Measurements from ENCODE around the gene GPBAR1. TPM values are rescaled to one million over a fixed set of nuclear protein-coding genes. Genes with fewer than 3 reads are reported as not detected.
"Not testable (repeated sequence)": the region's sequence is repeated elsewhere in the genome, so short reads cannot be mapped to it uniquely, and the experiment has no call there.

GPBAR1 gene
- total RNA-seq, 1 donor from 2014 or later: 8.1 TPM

- H3K36me3 ChIP-seq: no peaks in the 10 kb centered on the region
- TF ChIP-seq CTCF (IDR thresholded peaks at IDR 0.05) (no peak), POLR2A (IDR thresholded peaks at IDR 0.05) (no peak), POLR2AphosphoS5 (IDR thresholded peaks at IDR 0.05; ENCODE audit: insufficient read depth in 1 of 2, low read depth in 1 of 2) (no peak)
- no peak overlapping the region for H3K27ac ChIP-seq
- H3K9me3 ChIP-seq: no peaks in the 10 kb centered on the region
- H3K4me1 ChIP-seq: no peaks in the 10 kb centered on the region
- no peaks in the 10 kb centered on the region for H3K27me3 ChIP-seq
- DNase-seq (ENCODE audit: extremely low spot score in 2 of 2): no peak
- intact Hi-C loops (cut with DNase I): no loop called here
- no peak overlapping the region for H3K4me3 ChIP-seq
These were observed 45.5 kb downstream of the GPBAR1 start for GRCh38 chr2:218306184-218306920.

GRCh38 chr2:218307415-218308090 is 46.7 kb downstream of the GPBAR1 start:
- H3K36me3 ChIP-seq: no peaks in the 10 kb centered on the region
- no peaks in the 10 kb centered on the region for H3K4me1 ChIP-seq
- no peak overlapping the region for H3K27ac ChIP-seq
- intact Hi-C loops (cut with DNase I): no loop called here
- no peak overlapping the region for H3K4me3 ChIP-seq
- H3K9me3 ChIP-seq: no peaks in the 10 kb centered on the region
- H3K27me3 ChIP-seq: no peaks in the 10 kb centered on the region
- DNase-seq (ENCODE audit: extremely low spot score in 2 of 2): no peak
- no peak for TF ChIP-seq POLR2AphosphoS5 (IDR thresholded peaks at IDR 0.05; ENCODE audit: insufficient read depth in 1 of 2, low read depth in 1 of 2)
- TF ChIP-seq CTCF (IDR thresholded peaks at IDR 0.05): no peak
- no peak for TF ChIP-seq POLR2A (IDR thresholded peaks at IDR 0.05)

DNA sequence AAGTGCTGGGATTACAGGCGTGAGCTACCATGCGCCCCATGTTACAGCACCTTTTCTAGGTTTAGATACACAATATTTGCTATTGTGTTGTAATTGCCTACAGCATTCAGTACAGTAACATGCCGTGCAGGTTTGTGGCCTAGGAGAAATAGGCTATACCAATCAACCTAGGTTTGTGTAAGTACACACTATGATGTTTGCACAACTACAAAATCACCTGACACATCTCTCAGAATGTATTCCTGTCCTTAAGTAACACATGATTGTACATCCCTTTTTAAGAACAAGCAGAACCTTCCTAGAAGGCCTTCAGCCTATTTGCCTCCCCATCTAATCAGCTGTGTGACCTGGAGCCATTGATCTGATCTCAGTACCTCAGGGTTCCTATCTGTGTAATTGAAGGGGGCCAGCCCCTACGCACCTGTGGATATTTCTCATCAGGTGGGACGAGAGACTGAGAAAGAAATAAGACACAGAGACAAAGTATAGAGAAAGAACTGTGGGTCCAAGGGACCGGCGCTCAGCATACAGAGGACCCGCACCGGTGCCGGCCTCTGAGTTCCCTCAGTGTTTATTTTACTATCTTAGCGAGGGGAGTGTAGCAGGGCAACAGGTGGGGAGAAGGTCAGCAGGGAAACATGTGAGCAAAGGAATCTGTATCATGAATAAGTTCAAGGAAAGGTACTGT is 50.2 kb downstream of the GPBAR1 start:
- no peak overlapping the region for H3K4me3 ChIP-seq
- TF ChIP-seq CTCF (IDR thresholded peaks at IDR 0.05) (no peak), POLR2A (IDR thresholded peaks at IDR 0.05) (no peak), POLR2AphosphoS5 (IDR thresholded peaks at IDR 0.05; ENCODE audit: insufficient read depth in 1 of 2, low read depth in 1 of 2) (no peak)
- no peak for DNase-seq (ENCODE audit: extremely low spot score in 2 of 2)
- no peaks in the 10 kb centered on the region for H3K36me3 ChIP-seq
- intact Hi-C loops (cut with DNase I): loop anchor here (5.0 kb wide), 1 partner anchor 839 kb away; no protein-coding TSS in a partner anchor
- no peak overlapping the region for H3K27ac ChIP-seq
- H3K9me3 ChIP-seq: no peaks in the 10 kb centered on the region
- H3K27me3 ChIP-seq: no peaks in the 10 kb centered on the region
- H3K4me1 ChIP-seq: no peaks in the 10 kb centered on the region

DNA sequence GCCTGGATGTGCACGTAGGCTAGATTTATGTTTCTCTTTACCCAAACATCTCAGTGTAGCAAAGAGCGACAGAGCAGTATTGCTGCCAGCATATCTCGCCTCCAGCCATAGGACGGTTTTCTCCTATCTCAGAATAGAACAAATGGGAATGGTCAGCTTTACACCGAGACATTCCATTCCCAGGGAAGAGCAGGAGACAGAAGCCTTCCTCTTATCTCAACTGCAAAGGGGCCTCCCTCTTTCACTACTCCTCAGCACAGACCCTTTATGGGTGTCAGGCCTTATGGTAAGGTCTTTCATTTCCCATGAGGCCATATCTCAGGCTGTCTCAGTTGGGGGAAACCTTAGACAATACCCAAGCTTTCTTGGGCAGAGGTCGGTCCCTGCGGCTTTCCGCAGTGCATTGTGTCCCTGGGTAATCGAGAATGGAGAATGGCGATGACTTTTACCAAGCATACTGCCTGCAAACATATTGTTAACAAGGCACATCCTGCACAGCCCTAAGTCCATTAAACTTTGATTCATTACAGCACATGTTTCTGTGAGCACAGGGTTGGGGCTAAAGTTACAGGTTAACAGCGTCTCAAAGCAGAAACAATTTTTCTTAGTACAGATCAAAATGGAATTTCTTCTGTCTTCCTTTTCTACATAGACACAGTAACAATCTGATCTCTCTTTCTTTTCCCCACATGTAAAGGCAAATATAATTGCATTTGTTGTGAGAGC is 50.9 kb downstream of the GPBAR1 start:
- DNase-seq (ENCODE audit: extremely low spot score in 2 of 2); H3K4me1 ChIP-seq; H3K27ac ChIP-seq: not testable (repeated sequence)

DNA sequence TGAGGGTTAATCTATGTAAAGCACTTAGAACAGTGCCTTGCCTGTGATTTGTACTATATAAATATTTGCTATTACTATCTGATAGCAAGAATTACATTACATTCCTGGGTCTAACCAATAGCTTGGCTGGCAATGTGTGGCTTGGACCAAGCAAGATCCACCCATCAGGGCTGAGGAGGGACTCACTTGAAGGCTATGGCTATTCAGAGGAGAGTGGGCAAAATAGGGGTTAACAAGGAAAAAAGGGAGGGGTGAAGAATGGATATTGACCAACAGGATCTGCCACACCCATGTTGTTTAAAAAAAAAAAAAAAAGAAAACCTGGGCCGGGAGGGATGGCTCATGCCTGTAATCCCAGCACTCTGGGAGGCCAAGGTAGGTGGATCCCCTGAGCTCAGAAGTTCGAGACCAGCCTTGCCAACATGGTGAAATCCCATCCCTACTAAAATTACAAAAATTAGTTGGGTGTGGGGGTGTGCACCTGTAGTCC is 51.5 kb downstream of the GPBAR1 start:
- H3K27ac ChIP-seq: no peak overlapping the region
- H3K4me1 ChIP-seq: no peaks in the 10 kb centered on the region
- H3K4me3 ChIP-seq: no peak overlapping the region
- no peaks in the 10 kb centered on the region for H3K27me3 ChIP-seq
- TF ChIP-seq CTCF (IDR thresholded peaks at IDR 0.05) (no peak), POLR2A (IDR thresholded peaks at IDR 0.05) (no peak), POLR2AphosphoS5 (IDR thresholded peaks at IDR 0.05; ENCODE audit: insufficient read depth in 1 of 2, low read depth in 1 of 2) (no peak)
- H3K36me3 ChIP-seq: no peaks in the 10 kb centered on the region
- intact Hi-C loops (cut with DNase I): loop anchor here (5.0 kb wide), 1 partner anchor 840 kb away; no protein-coding TSS in a partner anchor
- no peak for DNase-seq (ENCODE audit: extremely low spot score in 2 of 2)
- no peaks in the 10 kb centered on the region for H3K9me3 ChIP-seq

More for the DNA sequence above, 50.9 kb downstream of the GPBAR1 start:
- intact Hi-C loops (cut with DNase I): loop anchor here (5.0 kb wide), 1 partner anchor 839 kb away; no protein-coding TSS in a partner anchor
- H3K9me3 ChIP-seq, H3K27me3 ChIP-seq, H3K4me3 ChIP-seq, H3K36me3 ChIP-seq: not testable (repeated sequence)
